IMR-90 (cell line): ENCODE data around the gene PRR29. TPM values are rescaled to one million over a fixed set of nuclear protein-coding genes. Genes with fewer than 3 reads are reported as not detected.
"Not testable (repeated sequence)": the region's sequence is repeated elsewhere in the genome, so short reads cannot be mapped to it uniquely, and the experiment has no call there.

Source experiments
- ATAC-seq: fragments of 200-7000 bp; cut with Tn5 transposase; 2 replicates; pipeline ENCODE4 v1.9.1; 2020; ENCODE audit warnings: low read depth, mild to moderate bottlenecking, moderate library complexity
- BruUV-seq: library from RNA; stranded (reverse); fragments of 400-500 nt; replicated peaks from 2 replicates; lab custom pipeline; 2021; lab: Mats Ljungman, UMichigan
- CTCF ChIA-PET: fragments of 300-600 bp; formaldehyde crosslinking; extraction: SDS; loops from one replicate; lab custom pipeline; 2021; ENCODE audit warnings: antibody characterized with exemption; lab: Yijun Ruan, JAX
- POLR2A ChIA-PET: fragments of 300-600 bp; sonication (Branson Sonifier 250); formaldehyde crosslinking; loops from one replicate; lab custom pipeline; 2022; ENCODE audit warnings: antibody characterized with exemption; ENCODE audit not compliant: unreplicated experiment; lab: Charles Lee
- DNase-seq: peaks from one replicate; pipeline ENCODE4 v3.0.0; 2013
- H2AFZ ChIP-seq: replicated peaks from 2 replicates; pipeline ENCODE3; 2013; ENCODE audit warnings: low read length, mild to moderate bottlenecking; ENCODE audit not compliant: poor library complexity
- H2AK5ac ChIP-seq: 2 replicates; pipeline ENCODE4 v1.6.1; 2013; ENCODE audit warnings: low read depth, low read length, inconsistent platforms
- H2AK9ac ChIP-seq: replicated peaks from 2 replicates; pipeline ENCODE3; 2013; ENCODE audit warnings: mild to moderate bottlenecking, low read depth, low read length, moderate library complexity; ENCODE audit not compliant: poor library complexity
- H2BK120ac ChIP-seq: 2 replicates; pipeline ENCODE4 v1.6.1; 2013; ENCODE audit warnings: low read depth, low read length, inconsistent platforms
- H2BK15ac ChIP-seq: 3 replicates; pipeline ENCODE4 v1.6.1; 2013; ENCODE audit warnings: low read depth, low read length, inconsistent platforms
- H2BK20ac ChIP-seq: 2 replicates; pipeline ENCODE4 v1.6.1; 2013; ENCODE audit warnings: low read depth, mild to moderate bottlenecking, inconsistent platforms, low read length, moderate library complexity
- H2BK5ac ChIP-seq: 2 replicates; pipeline ENCODE4 v1.6.1; 2013; ENCODE audit warnings: mild to moderate bottlenecking, low read depth, low read length, inconsistent platforms; ENCODE audit not compliant: poor library complexity, severe bottlenecking
- H3K14ac ChIP-seq: replicated peaks from 2 replicates; pipeline ENCODE4 v1.6.1; 2013; ENCODE audit warnings: low read depth, low read length, inconsistent platforms
- H3K18ac ChIP-seq: 2 replicates; pipeline ENCODE4 v1.6.1; 2013; ENCODE audit warnings: low read depth, low read length, control low read depth
- H3K23ac ChIP-seq: 2 replicates; pipeline ENCODE4 v1.6.1; 2013; ENCODE audit warnings: low read depth, low read length, inconsistent platforms
- H3K27ac ChIP-seq: 2 replicates; pipeline ENCODE4 v1.5.1; 2013; ENCODE audit warnings: mild to moderate bottlenecking, control low read depth, low read length; ENCODE audit not compliant: insufficient read depth
- H3K27me3 ChIP-seq: 2 replicates; pipeline ENCODE4 v1.6.1; 2013; ENCODE audit warnings: low read length; ENCODE audit not compliant: control insufficient read depth, insufficient read depth
- H3K36me3 ChIP-seq: 2 replicates; pipeline ENCODE4 v1.6.1; 2013; ENCODE audit warnings: low read length, mixed read lengths; ENCODE audit not compliant: control insufficient read depth, insufficient read depth
- H3K4ac ChIP-seq: 2 replicates; pipeline ENCODE4 v1.6.1; 2013; ENCODE audit warnings: low read depth, low read length, inconsistent platforms
- H3K4me1 ChIP-seq: 2 replicates; pipeline ENCODE4 v1.6.1; 2013; ENCODE audit warnings: low read length, mixed read lengths; ENCODE audit not compliant: control insufficient read depth, insufficient read depth
- H3K4me2 ChIP-seq: 2 replicates; pipeline ENCODE4 v1.6.1; 2013; ENCODE audit warnings: low read depth, mild to moderate bottlenecking, control low read depth, low read length, moderate library complexity
- H3K4me3 ChIP-seq: 2 replicates; pipeline ENCODE4 v1.5.1; 2013; ENCODE audit warnings: low read depth, mild to moderate bottlenecking, control low read depth, low read length, moderate library complexity; ENCODE audit not compliant: insufficient read depth
- H3K56ac ChIP-seq: 2 replicates; pipeline ENCODE4 v1.6.1; 2013; ENCODE audit warnings: low read length, inconsistent platforms; ENCODE audit not compliant: insufficient read depth; ENCODE audit errors: extremely low read depth
- H3K79me1 ChIP-seq, 2 experiments: 2 replicates each; pipeline ENCODE4 v1.6.1; 2013; ENCODE audit warnings: low read length in 2 of 2, inconsistent platforms in 1 of 2, low read depth in 1 of 2
- H3K9ac ChIP-seq: 2 replicates; pipeline ENCODE4 v1.6.1; 2013; ENCODE audit warnings: low read depth, low read length, control low read depth
- H3K9me1 ChIP-seq: 2 replicates; pipeline ENCODE4 v1.6.1; 2013; ENCODE audit warnings: low read length, inconsistent platforms; ENCODE audit not compliant: insufficient read depth
- H3K9me3 ChIP-seq: 2 replicates; pipeline ENCODE4 v1.6.1; 2013; ENCODE audit warnings: low read length; ENCODE audit not compliant: control insufficient read depth, insufficient read depth
- H4K20me1 ChIP-seq: 2 replicates; pipeline ENCODE4 v1.6.1; 2013; ENCODE audit warnings: low read length, inconsistent platforms; ENCODE audit not compliant: insufficient read depth
- H4K5ac ChIP-seq: 2 replicates; pipeline ENCODE4 v1.6.1; 2013; ENCODE audit warnings: mild to moderate bottlenecking, low read depth, low read length, control low read depth
- H4K8ac ChIP-seq, 2 experiments: 2 replicates each; pipeline ENCODE4 v1.6.1; 2013; ENCODE audit warnings: low read depth in 2 of 2, low read length in 2 of 2, control low read depth in 1 of 2, inconsistent platforms in 1 of 2
- H4K91ac ChIP-seq: 2 replicates; pipeline ENCODE4 v1.6.1; 2013; ENCODE audit warnings: low read depth, low read length, inconsistent platforms; ENCODE audit not compliant: insufficient read depth
- WGBS, 2 experiments: methylation state at CpG; one replicate each; pipeline versions ENCODE4 v1.1.5 to v1.1.7; 2013; ENCODE audit warnings: missing lambda C conversion rate in 2 of 2; ENCODE audit not compliant: insufficient read length in 1 of 2; ENCODE audit errors: extremely low coverage in 2 of 2; 5-methylcytosine and 5-hydroxymethylcytosine counted together
- dilution Hi-C: fragments of 300-500 bp; cut with HindIII; formaldehyde crosslinking; loops from one replicate; pipeline ENCODE4 v1.14.3; 2018; ENCODE audit warnings: low sequenced_read_pairs; ENCODE audit not compliant: unreplicated experiment
- in situ Hi-C: fragments of 300-500 bp; cut with MboI; formaldehyde crosslinking; loops from 3 replicates; pipeline ENCODE4 v1.14.3; 2019; ENCODE audit warnings: low sequenced_read_pairs, inconsistent platforms, mixed read lengths
- intact Hi-C: fragments of 100-400 bp; cut with micrococcal nuclease; formaldehyde crosslinking; loops from 2 replicates; pipeline ENCODE4 v1.10.0; 2022
- polyA plus RNA-seq, 3 experiments: library from polyadenylated mRNA; depleted of rRNA; stranded (reverse); fragments of >200 nt; gene quantifications; 2 replicates each; pipeline ENCODE4 v1.2.3, GENCODE V29; 2012; ENCODE audit warnings: low replicate concordance in 1 of 3
- total RNA-seq: library from RNA; depleted of rRNA; stranded (reverse); fragments of >200 nt; gene quantifications from 2 replicates; pipeline ENCODE4 v1.2.3, GENCODE V29; 2012

The PRR29 gene
- total and polyA plus RNA-seq, 2 of the 4 experiments (the other 2 are of a cell fraction): under 0.01 to 0.17 TPM

DNA sequence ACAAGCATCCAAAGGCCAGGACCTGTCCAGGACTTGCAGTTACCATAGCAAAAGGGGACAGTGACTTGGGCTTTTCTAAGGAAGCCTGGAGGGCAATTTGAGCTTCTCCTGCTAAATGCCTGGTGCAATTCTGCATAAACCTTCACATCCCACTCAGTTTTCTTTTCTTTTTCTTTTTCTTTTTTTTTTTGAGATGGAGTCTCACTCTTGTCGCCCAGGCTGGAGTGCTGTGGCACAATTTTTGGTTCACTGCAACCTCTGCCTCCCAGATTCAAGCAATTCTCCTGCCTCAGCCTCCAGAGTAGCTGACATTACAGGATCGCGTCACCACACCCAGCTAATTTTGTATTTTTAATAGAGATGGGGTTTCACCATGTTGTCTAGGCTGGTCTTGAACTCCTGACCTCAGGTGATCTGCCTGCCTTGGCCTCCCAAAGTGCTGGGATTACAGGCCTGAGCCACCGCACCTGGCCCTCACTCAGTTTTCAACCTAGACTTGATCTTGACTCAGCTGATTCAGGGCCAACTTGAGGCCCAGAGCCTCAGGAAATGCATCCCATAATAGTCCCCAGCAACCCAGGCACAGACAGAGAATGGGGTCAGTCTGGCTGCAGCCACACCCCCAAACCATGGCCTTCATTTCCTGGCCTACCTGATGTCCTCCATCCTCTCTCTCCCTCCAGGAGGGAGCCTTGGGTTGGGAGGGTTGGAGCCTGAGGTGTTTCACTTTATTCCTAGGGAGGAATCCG is 9.1 kb downstream of the PRR29 start:
- BruUV-seq, DNase-seq, H3K27ac ChIP-seq, H2AK5ac ChIP-seq, H2BK20ac ChIP-seq, H3K79me1 ChIP-seq, H2BK15ac ChIP-seq, H3K9me1 ChIP-seq, H3K4me1 ChIP-seq, H4K20me1 ChIP-seq, H3K9me3 ChIP-seq, H3K36me3 ChIP-seq, H3K4me2 ChIP-seq, H3K14ac ChIP-seq, H2BK5ac ChIP-seq, H3K23ac ChIP-seq, H3K4me3 ChIP-seq, in situ Hi-C loops, H3K18ac ChIP-seq, H3K56ac ChIP-seq, H2BK120ac ChIP-seq, H3K9ac ChIP-seq, ATAC-seq, H2AK9ac ChIP-seq, H2AFZ ChIP-seq, intact Hi-C loops, H3K4ac ChIP-seq, CTCF ChIA-PET, dilution Hi-C loops, H4K91ac ChIP-seq, H4K8ac ChIP-seq, POLR2A ChIA-PET, H4K5ac ChIP-seq: not testable (repeated sequence)
- peaks cover 16% of the 10 kb centered on the region for H3K27me3 ChIP-seq
- WGBS, 2 experiments: 86% methylated on average over 1 of the region's 5 CpGs; no CpG with 5 or more reads in 1 of the 2 experiments
